Activated B cell treated with CpG ODN at 0.5 μM for 24 hours (primary cell): Measurements from ENCODE around the gene MTHFD1L. TPM values are rescaled to one million over a fixed set of nuclear protein-coding genes. Genes with fewer than 3 reads are reported as not detected.

Source experiments
- ATAC-seq: fragments of 200-7000 bp; cut with Tn5 transposase; one replicate; pipeline ENCODE4 v1.10.0; 2021; ENCODE audit warnings: low read depth, mild to moderate bottlenecking, moderate library complexity
- CTCF ChIA-PET: fragments of 350-600 bp; sonication (Branson Sonifier 250); formaldehyde crosslinking; loops from one replicate; lab custom pipeline; 2021; ENCODE audit warnings: antibody characterized with exemption; lab: Charles Lee
- POLR2A ChIA-PET: fragments of 350-600 bp; sonication (Branson Sonifier 250); formaldehyde crosslinking; loops from one replicate; lab custom pipeline; 2021; ENCODE audit warnings: antibody characterized with exemption; lab: Charles Lee
- DNase-seq: peaks from one replicate; pipeline ENCODE4 v3.0.0; 2022
- H3K27ac Mint-ChIP-seq: one replicate; pipeline ENCODE4 v1.8.0; 2020; ENCODE audit warnings: mixed read lengths
- H3K27me3 Mint-ChIP-seq: one replicate; pipeline ENCODE4 v1.8.0; 2021; ENCODE audit warnings: mixed read lengths
- H3K36me3 Mint-ChIP-seq: one replicate; pipeline ENCODE4 v1.8.0; 2021; ENCODE audit warnings: low read depth, mixed read lengths
- H3K4me1 Mint-ChIP-seq: one replicate; pipeline ENCODE4 v1.8.0; 2021; ENCODE audit warnings: mixed read lengths
- H3K4me3 Mint-ChIP-seq: one replicate; pipeline ENCODE4 v1.8.0; 2020; ENCODE audit warnings: mild to moderate bottlenecking, mixed read lengths
- H3K9me3 Mint-ChIP-seq: one replicate; pipeline ENCODE4 v1.8.0; 2020; ENCODE audit warnings: mixed read lengths
- CTCF ChIP-seq: fragments of 200-600 bp; IDR thresholded peaks from one replicate; pipeline ENCODE4 v1.8.0; 2022; ENCODE audit warnings: antibody characterized with exemption, mild to moderate bottlenecking
- intact Hi-C: fragments of 100-400 bp; cut with micrococcal nuclease; formaldehyde crosslinking; loops from one replicate; pipeline ENCODE4 v1.15.1; 2024
- total RNA-seq: library from RNA; stranded (reverse); gene quantifications from 2 replicates; pipeline ENCODE4 v1.2.3, GENCODE V29; 2022

Gene MTHFD1L
- total RNA-seq, 1 donor from 2014 or later = 60.4 TPM

DNA sequence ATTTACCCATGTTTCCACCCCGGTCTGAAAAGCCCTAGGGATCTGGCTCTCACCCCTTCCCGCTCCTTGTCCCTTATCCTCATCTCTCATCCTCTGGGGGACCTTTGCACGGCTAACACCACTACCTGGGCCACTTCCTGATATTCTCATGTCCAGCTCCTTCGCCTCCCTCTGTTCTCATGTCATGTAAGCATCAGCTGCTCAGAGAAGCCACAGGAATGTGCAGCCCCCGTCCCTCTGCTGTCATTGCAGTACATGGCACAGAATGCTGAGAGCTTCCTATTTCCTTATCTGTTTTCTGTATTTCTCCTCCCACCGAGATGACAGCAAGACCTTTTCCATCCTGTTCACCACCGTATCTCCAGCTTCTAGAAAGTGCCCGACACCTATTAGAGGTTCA is 102.4 kb downstream of the MTHFD1L start:
- no peak for ATAC-seq
- Mint-ChIP-seq H3K27me3 (no peaks in the 10 kb centered on the region), H3K4me3 (no peak overlapping the region), H3K27ac (no peak overlapping the region), H3K4me1 (peaks cover 14% of the 10 kb centered on the region), H3K9me3 (no peaks in the 10 kb centered on the region), H3K36me3 (peaks cover 58% of the 10 kb centered on the region)
- ChIA-PET CTCF (no interaction called here), POLR2A (no interaction called here)
- no peak for DNase-seq
- intact Hi-C loops = no loop called here
- no peak for TF ChIP-seq CTCF

- Mint-ChIP-seq H3K4me1 (peaks cover 14% of the 10 kb centered on the region), H3K27ac (no peak overlapping the region), H3K4me3 (no peak overlapping the region), H3K9me3 (no peaks in the 10 kb centered on the region), H3K36me3 (peaks cover 62% of the 10 kb centered on the region), H3K27me3 (no peaks in the 10 kb centered on the region)
- ChIA-PET CTCF (no interaction called here), POLR2A (no interaction called here)
- intact Hi-C loops = no loop called here
- ATAC-seq (no peak), DNase-seq (no peak)
- no peak for TF ChIP-seq CTCF
Measured at GRCh38 chr6:150969901-150970300, 104.4 kb downstream of the MTHFD1L start.

- Mint-ChIP-seq H3K4me3 (no peak overlapping the region), H3K9me3 (no peaks in the 10 kb centered on the region)
- CTCF ChIA-PET = no interaction called here
Measured at GRCh38 chr6:150971219-150971618, 105.7 kb downstream of the MTHFD1L start.

DNA sequence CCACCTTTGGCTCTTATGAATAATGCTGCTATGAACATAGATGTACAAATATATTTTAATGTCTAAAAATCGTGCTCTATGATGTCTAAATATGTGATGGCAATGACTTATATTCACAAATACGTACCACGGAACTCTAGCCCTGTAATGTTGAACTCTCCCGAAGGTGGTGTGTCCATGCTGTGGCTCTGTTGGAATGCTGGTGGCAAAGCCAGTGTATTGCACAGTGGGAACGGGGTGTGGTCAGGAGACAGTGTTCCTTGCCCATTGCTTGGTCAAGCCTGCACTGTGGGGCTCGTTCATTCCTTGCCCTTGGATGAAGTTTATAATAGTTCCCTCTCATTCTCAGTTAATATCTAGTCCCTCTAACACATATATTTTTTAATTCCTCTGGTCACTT is 109.6 kb downstream of the MTHFD1L start:
- CTCF ChIA-PET = no interaction called here
- DNase-seq (no peak), ATAC-seq (no peak)
- POLR2A ChIA-PET = no interaction called here
- Mint-ChIP-seq H3K36me3 (peaks cover 58% of the 10 kb centered on the region), H3K9me3 (no peaks in the 10 kb centered on the region), H3K4me3 (no peak overlapping the region), H3K27me3 (no peaks in the 10 kb centered on the region), H3K27ac (no peak overlapping the region), H3K4me1 (peaks cover 4% of the 10 kb centered on the region)
- intact Hi-C loops = no loop called here
- no peak for TF ChIP-seq CTCF

More at GRCh38 chr6:150971219-150971618, 105.7 kb downstream of the MTHFD1L start:
- no peak overlapping the region for H3K27ac Mint-ChIP-seq
- peaks cover 7% of the 10 kb centered on the region for H3K4me1 Mint-ChIP-seq
- ATAC-seq (no peak), DNase-seq (no peak)
- POLR2A ChIA-PET = no interaction called here
- TF ChIP-seq CTCF = no peak
- peaks cover 61% of the 10 kb centered on the region for H3K36me3 Mint-ChIP-seq
- H3K27me3 Mint-ChIP-seq = no peaks in the 10 kb centered on the region
- intact Hi-C loops = no loop called here

- no peak overlapping the region for H3K27ac Mint-ChIP-seq
- no peak for TF ChIP-seq CTCF
- no peaks in the 10 kb centered on the region for H3K9me3 Mint-ChIP-seq
- peaks cover 20% of the 10 kb centered on the region for H3K4me1 Mint-ChIP-seq
- H3K4me3 Mint-ChIP-seq = no peak overlapping the region
- H3K27me3 Mint-ChIP-seq = no peaks in the 10 kb centered on the region
- H3K36me3 Mint-ChIP-seq = peaks cover 59% of the 10 kb centered on the region
- ATAC-seq (no peak), DNase-seq (no peak)
- intact Hi-C loops = no loop called here
- ChIA-PET POLR2A (no interaction called here), CTCF (interaction anchor here (0.6 kb wide), 1 partner anchor 131 kb away, joined by 4 read pairs; no protein-coding TSS in a partner anchor)
Measured at GRCh38 chr6:150977281-150977680, 111.8 kb downstream of the MTHFD1L start.
